ENCODE results near the gene GABRB3.

GABRB3 gene

GRCh38 chr15:26572602-26573350, 200.1 kb downstream of the GABRB3 start:
- H3K27ac ChIP-seq (ENCODE audit: low read depth in 2 of 2, low read length in 2 of 2): no peak overlapping the region
- no peaks in the 10 kb centered on the region for H3K4me1 ChIP-seq (ENCODE audit: control insufficient read depth in 2 of 2, insufficient read depth in 2 of 2, low read length in 2 of 2)
- no peaks in the 10 kb centered on the region for H3K36me3 ChIP-seq (ENCODE audit: control insufficient read depth in 2 of 2, insufficient read depth in 2 of 2, low read length in 2 of 2)
- no peaks in the 10 kb centered on the region for H3K27me3 ChIP-seq (ENCODE audit: control insufficient read depth in 2 of 2, insufficient read depth in 2 of 2, low read length in 2 of 2)
- H3K4me3 ChIP-seq (ENCODE audit: low read length in 2 of 2): no peak overlapping the region
- H3K9ac ChIP-seq (ENCODE audit: low read depth in 1 of 2, low read length in 2 of 2): no peak overlapping the region
- H3K9me3 ChIP-seq (ENCODE audit: control insufficient read depth in 2 of 2, low read length in 2 of 2): peaks cover 3 to 7% of the 10 kb centered on the region in 2 donors

GRCh38 chr15:26571346-26571745, 201.5 kb downstream of the GABRB3 start:
- no peak overlapping the region for H3K27ac ChIP-seq (ENCODE audit: low read depth in 2 of 2, low read length in 2 of 2)
- H3K4me3 ChIP-seq (ENCODE audit: low read length in 2 of 2): no peak overlapping the region
- no peaks in the 10 kb centered on the region for H3K27me3 ChIP-seq (ENCODE audit: control insufficient read depth in 2 of 2, insufficient read depth in 2 of 2, low read length in 2 of 2)

DNA sequence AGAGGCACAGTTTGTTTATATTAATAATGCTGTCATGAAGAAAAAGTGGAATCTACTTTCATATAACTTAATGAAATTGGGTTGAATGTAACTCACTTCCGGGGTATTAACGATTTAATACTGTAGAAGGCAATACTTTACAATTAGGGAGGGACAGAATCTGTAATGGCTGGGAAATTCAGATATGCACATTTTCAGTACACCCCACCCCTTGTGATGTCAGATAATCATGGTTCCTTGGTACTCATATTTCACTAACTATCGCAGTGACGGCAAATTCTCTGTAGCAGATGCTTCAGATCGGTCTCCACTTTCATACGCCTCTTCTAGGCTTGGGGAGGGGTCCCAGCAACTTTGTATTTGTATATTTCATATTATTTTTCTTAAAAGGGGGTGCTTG, 207.3 kb downstream of the GABRB3 start:
- Histone ChIP-seq H3K4me1 (ENCODE audit: control insufficient read depth in 2 of 2, insufficient read depth in 2 of 2, low read length in 2 of 2) (no peaks in the 10 kb centered on the region), H3K9me3 (ENCODE audit: control insufficient read depth in 2 of 2, low read length in 2 of 2) (peaks cover 3 to 6% of the 10 kb centered on the region in 2 donors), H3K4me3 (ENCODE audit: low read length in 2 of 2) (no peak overlapping the region), H3K27ac (ENCODE audit: low read depth in 2 of 2, low read length in 2 of 2) (no peak overlapping the region), H3K9ac (ENCODE audit: low read depth in 1 of 2, low read length in 2 of 2) (no peak overlapping the region), H3K27me3 (ENCODE audit: control insufficient read depth in 2 of 2, insufficient read depth in 2 of 2, low read length in 2 of 2) (no peaks in the 10 kb centered on the region), H3K36me3 (ENCODE audit: control insufficient read depth in 2 of 2, insufficient read depth in 2 of 2, low read length in 2 of 2) (no peaks in the 10 kb centered on the region)

More at GRCh38 chr15:26571346-26571745, 201.5 kb downstream of the GABRB3 start:
- Histone ChIP-seq H3K9me3 (ENCODE audit: control insufficient read depth in 2 of 2, low read length in 2 of 2) (peaks cover 3 to 9% of the 10 kb centered on the region in 2 donors), H3K4me1 (ENCODE audit: control insufficient read depth in 2 of 2, insufficient read depth in 2 of 2, low read length in 2 of 2) (no peaks in the 10 kb centered on the region), H3K36me3 (ENCODE audit: control insufficient read depth in 2 of 2, insufficient read depth in 2 of 2, low read length in 2 of 2) (no peaks in the 10 kb centered on the region), H3K9ac (ENCODE audit: low read depth in 1 of 2, low read length in 2 of 2) (no peak overlapping the region)

GRCh38 chr15:26564361-26564760, 208.5 kb downstream of the GABRB3 start:
- Histone ChIP-seq H3K4me1 (ENCODE audit: control insufficient read depth in 2 of 2, insufficient read depth in 2 of 2, low read length in 2 of 2) (no peaks in the 10 kb centered on the region), H3K36me3 (ENCODE audit: control insufficient read depth in 2 of 2, insufficient read depth in 2 of 2, low read length in 2 of 2) (no peaks in the 10 kb centered on the region), H3K27ac (ENCODE audit: low read depth in 2 of 2, low read length in 2 of 2) (no peak overlapping the region), H3K9me3 (ENCODE audit: control insufficient read depth in 2 of 2, low read length in 2 of 2) (peaks cover 3 to 4% of the 10 kb centered on the region in 2 donors), H3K9ac (ENCODE audit: low read depth in 1 of 2, low read length in 2 of 2) (no peak overlapping the region), H3K4me3 (ENCODE audit: low read length in 2 of 2) (no peak overlapping the region), H3K27me3 (ENCODE audit: control insufficient read depth in 2 of 2, insufficient read depth in 2 of 2, low read length in 2 of 2) (no peaks in the 10 kb centered on the region)

DNA sequence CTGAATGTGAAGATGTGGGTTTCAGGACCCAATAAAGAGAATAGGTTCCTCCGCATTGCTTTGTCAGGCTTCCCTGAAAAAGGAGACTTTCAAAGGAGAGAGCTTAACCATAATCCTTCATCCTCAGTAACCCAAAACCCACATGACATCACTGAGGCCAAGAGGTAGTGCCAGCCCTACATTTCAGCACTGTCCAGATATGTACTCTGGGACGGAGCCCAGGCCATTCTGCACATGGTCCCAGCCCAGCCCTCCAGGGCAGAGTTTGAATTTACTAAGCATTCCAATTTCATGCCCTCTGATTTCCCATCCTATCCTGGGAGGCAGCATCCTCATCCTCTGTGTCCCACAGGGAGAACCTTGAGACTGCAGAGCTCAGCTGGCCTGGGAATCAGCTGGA, 210.5 kb downstream of the GABRB3 start:
- Histone ChIP-seq H3K4me1 (ENCODE audit: control insufficient read depth in 2 of 2, insufficient read depth in 2 of 2, low read length in 2 of 2) (no peaks in the 10 kb centered on the region), H3K9ac (ENCODE audit: low read depth in 1 of 2, low read length in 2 of 2) (no peak overlapping the region), H3K27ac (ENCODE audit: low read depth in 2 of 2, low read length in 2 of 2) (no peak overlapping the region), H3K4me3 (ENCODE audit: low read length in 2 of 2) (no peak overlapping the region), H3K36me3 (ENCODE audit: control insufficient read depth in 2 of 2, insufficient read depth in 2 of 2, low read length in 2 of 2) (no peaks in the 10 kb centered on the region), H3K27me3 (ENCODE audit: control insufficient read depth in 2 of 2, insufficient read depth in 2 of 2, low read length in 2 of 2) (no peaks in the 10 kb centered on the region), H3K9me3 (ENCODE audit: control insufficient read depth in 2 of 2, low read length in 2 of 2) (no peaks in the 10 kb centered on the region)

DNA sequence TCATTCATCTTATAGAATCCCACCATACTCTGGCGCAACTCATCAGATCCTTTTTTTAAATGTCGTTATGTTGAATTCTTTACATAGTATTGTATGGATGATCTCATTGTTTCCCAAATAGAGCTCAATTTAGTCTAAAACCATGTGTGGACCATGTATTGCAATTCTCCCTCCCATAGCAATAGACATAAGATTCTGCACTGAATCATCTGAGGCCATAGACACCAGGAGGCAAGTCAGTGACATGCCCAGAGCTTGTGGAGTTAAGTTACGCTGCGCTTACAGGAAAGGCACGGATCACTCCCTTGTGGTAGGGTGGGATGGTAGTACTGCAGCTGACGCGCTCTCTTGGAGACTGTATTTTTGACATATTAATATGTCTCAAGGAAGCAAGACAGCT, 211.0 kb downstream of the GABRB3 start:
- Histone ChIP-seq H3K4me1 (ENCODE audit: control insufficient read depth in 2 of 2, insufficient read depth in 2 of 2, low read length in 2 of 2) (no peaks in the 10 kb centered on the region), H3K4me3 (ENCODE audit: low read length in 2 of 2) (no peak overlapping the region), H3K9me3 (ENCODE audit: control insufficient read depth in 2 of 2, low read length in 2 of 2) (no peaks in the 10 kb centered on the region), H3K27me3 (ENCODE audit: control insufficient read depth in 2 of 2, insufficient read depth in 2 of 2, low read length in 2 of 2) (no peaks in the 10 kb centered on the region), H3K36me3 (ENCODE audit: control insufficient read depth in 2 of 2, insufficient read depth in 2 of 2, low read length in 2 of 2) (no peaks in the 10 kb centered on the region), H3K9ac (ENCODE audit: low read depth in 1 of 2, low read length in 2 of 2) (no peak overlapping the region), H3K27ac (ENCODE audit: low read depth in 2 of 2, low read length in 2 of 2) (no peak overlapping the region)

DNA sequence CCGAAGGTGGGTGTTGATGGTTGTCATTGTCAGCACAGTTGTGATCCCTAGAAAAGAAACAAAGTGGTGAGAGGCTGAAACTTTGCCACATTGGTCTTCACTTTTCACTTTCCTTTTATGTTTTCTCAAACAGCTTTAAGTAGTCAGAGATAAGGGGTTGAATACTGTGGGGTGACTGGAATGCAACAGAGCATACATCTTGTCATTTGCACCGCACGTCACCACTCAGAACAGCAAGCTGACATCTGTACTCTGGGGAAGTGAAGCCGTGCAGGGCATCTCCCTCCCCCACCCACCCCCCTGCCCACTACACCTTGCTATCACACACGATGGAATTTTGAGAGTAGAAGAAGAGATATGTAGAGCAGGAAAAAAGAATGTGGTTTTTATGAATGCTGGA, 211.7 kb downstream of the GABRB3 start:
- H3K9me3 ChIP-seq (ENCODE audit: control insufficient read depth in 2 of 2, low read length in 2 of 2): no peaks in the 10 kb centered on the region

GRCh38 chr15:26555898-26556297, 217.0 kb downstream of the GABRB3 start:
- Histone ChIP-seq H3K4me3 (ENCODE audit: low read length in 2 of 2) (no peak overlapping the region), H3K27me3 (ENCODE audit: control insufficient read depth in 2 of 2, insufficient read depth in 2 of 2, low read length in 2 of 2) (no peaks in the 10 kb centered on the region), H3K36me3 (ENCODE audit: control insufficient read depth in 2 of 2, insufficient read depth in 2 of 2, low read length in 2 of 2) (no peaks in the 10 kb centered on the region), H3K27ac (ENCODE audit: low read depth in 2 of 2, low read length in 2 of 2) (no peak overlapping the region), H3K4me1 (ENCODE audit: control insufficient read depth in 2 of 2, insufficient read depth in 2 of 2, low read length in 2 of 2) (no peaks in the 10 kb centered on the region), H3K9me3 (ENCODE audit: control insufficient read depth in 2 of 2, low read length in 2 of 2) (peaks cover 2 to 4% of the 10 kb centered on the region in 2 donors), H3K9ac (ENCODE audit: low read depth in 1 of 2, low read length in 2 of 2) (no peak overlapping the region)

More for the DNA sequence above, 211.7 kb downstream of the GABRB3 start:
- H3K9ac ChIP-seq (ENCODE audit: low read depth in 1 of 2, low read length in 2 of 2): no peak overlapping the region
- H3K4me3 ChIP-seq (ENCODE audit: low read length in 2 of 2): no peak overlapping the region
- H3K27ac ChIP-seq (ENCODE audit: low read depth in 2 of 2, low read length in 2 of 2): no peak overlapping the region
- H3K27me3 ChIP-seq (ENCODE audit: control insufficient read depth in 2 of 2, insufficient read depth in 2 of 2, low read length in 2 of 2): no peaks in the 10 kb centered on the region
- H3K36me3 ChIP-seq (ENCODE audit: control insufficient read depth in 2 of 2, insufficient read depth in 2 of 2, low read length in 2 of 2): no peaks in the 10 kb centered on the region
- no peaks in the 10 kb centered on the region for H3K4me1 ChIP-seq (ENCODE audit: control insufficient read depth in 2 of 2, insufficient read depth in 2 of 2, low read length in 2 of 2)

DNA sequence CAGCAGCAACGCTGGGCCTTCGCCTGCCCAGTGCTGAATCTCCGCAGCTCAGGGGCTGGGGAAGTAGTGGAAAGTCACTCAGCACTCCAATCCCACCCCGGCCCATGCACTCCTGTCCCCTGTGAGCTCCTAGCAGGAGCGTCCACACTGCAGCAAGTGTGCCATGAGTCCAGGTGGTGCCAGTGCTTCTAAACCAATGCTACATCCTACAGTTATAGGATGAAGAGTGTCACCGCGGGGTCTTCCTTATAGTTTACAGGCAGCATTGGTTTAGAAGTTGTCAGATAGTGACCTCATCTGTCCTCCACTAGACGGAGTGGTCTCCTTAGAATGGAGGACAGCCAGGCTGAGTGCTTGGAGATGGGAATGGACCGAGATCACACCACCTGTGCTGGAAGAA, 221.4 kb downstream of the GABRB3 start:
- no peaks in the 10 kb centered on the region for H3K27me3 ChIP-seq (ENCODE audit: control insufficient read depth in 2 of 2, insufficient read depth in 2 of 2, low read length in 2 of 2)
- H3K27ac ChIP-seq (ENCODE audit: low read depth in 2 of 2, low read length in 2 of 2): no peak overlapping the region
- H3K36me3 ChIP-seq (ENCODE audit: control insufficient read depth in 2 of 2, insufficient read depth in 2 of 2, low read length in 2 of 2): no peaks in the 10 kb centered on the region
- H3K9ac ChIP-seq (ENCODE audit: low read depth in 1 of 2, low read length in 2 of 2): no peak overlapping the region
- H3K4me3 ChIP-seq (ENCODE audit: low read length in 2 of 2): no peak overlapping the region
- peaks cover 4 to 8% of the 10 kb centered on the region in 2 donors for H3K9me3 ChIP-seq (ENCODE audit: control insufficient read depth in 2 of 2, low read length in 2 of 2)
- no peaks in the 10 kb centered on the region for H3K4me1 ChIP-seq (ENCODE audit: control insufficient read depth in 2 of 2, insufficient read depth in 2 of 2, low read length in 2 of 2)

DNA sequence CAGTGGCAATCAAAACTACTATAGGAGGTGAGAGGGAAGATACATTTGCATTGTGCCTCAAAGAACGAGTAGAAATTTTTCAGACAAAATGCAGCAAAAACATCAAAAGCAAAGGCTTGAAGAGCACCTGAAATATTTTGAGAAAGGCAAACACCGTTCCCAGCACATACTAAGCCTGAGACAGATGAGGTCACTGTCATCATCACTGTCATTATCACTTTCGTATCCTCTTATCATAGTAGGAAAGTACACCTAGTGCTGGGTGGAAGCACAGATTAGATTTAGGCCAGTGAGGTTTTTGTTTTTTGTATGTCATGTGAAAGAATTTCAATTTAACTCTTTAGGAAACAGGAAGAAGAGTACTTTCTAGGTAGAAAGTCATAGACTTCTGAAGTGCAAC, 222.0 kb downstream of the GABRB3 start:
- Histone ChIP-seq H3K4me3 (ENCODE audit: low read length in 2 of 2) (no peak overlapping the region), H3K9ac (ENCODE audit: low read depth in 1 of 2, low read length in 2 of 2) (no peak overlapping the region), H3K27ac (ENCODE audit: low read depth in 2 of 2, low read length in 2 of 2) (no peak overlapping the region), H3K4me1 (ENCODE audit: control insufficient read depth in 2 of 2, insufficient read depth in 2 of 2, low read length in 2 of 2) (no peaks in the 10 kb centered on the region), H3K9me3 (ENCODE audit: control insufficient read depth in 2 of 2, low read length in 2 of 2) (peaks cover 4 to 8% of the 10 kb centered on the region in 2 donors), H3K36me3 (ENCODE audit: control insufficient read depth in 2 of 2, insufficient read depth in 2 of 2, low read length in 2 of 2) (no peaks in the 10 kb centered on the region), H3K27me3 (ENCODE audit: control insufficient read depth in 2 of 2, insufficient read depth in 2 of 2, low read length in 2 of 2) (no peaks in the 10 kb centered on the region)

Data from mucosa of rectum (tissue), 2 donors.